ENCODE measurements around the gene NWD2. TPM values are rescaled to one million over a fixed set of nuclear protein-coding genes. Genes with fewer than 3 reads are reported as not detected.

Gene NWD2
- total RNA-seq, 1 donor: not detected

GRCh38 chr4:37389366-37389765 is 144.8 kb downstream of the NWD2 start:
- no peak for TF ChIP-seq CTCF (IDR thresholded peaks at IDR 0.05; ENCODE audit: insufficient read depth, low read depth, low read length)
- DNase-seq (ENCODE audit: low read depth): no peak
- H3K4me3 ChIP-seq (ENCODE audit: low read depth, low read length): no peak overlapping the region

GRCh38 chr4:37389967-37390580 is 145.5 kb downstream of the NWD2 start:
- peak; percentile 43 for DNase-seq (ENCODE audit: low read depth)
- H3K4me3 ChIP-seq (ENCODE audit: low read depth, low read length): no peak overlapping the region
- peak; percentile 64 for TF ChIP-seq CTCF (IDR thresholded peaks at IDR 0.05; ENCODE audit: insufficient read depth, low read depth, low read length)

- TF ChIP-seq CTCF (IDR thresholded peaks at IDR 0.05; ENCODE audit: insufficient read depth, low read depth, low read length): no peak
- DNase-seq (ENCODE audit: low read depth): no peak
- H3K4me3 ChIP-seq (ENCODE audit: low read depth, low read length): no peak overlapping the region
These were observed 148.1 kb downstream of the NWD2 start for GRCh38 chr4:37392521-37393255.

- no peak overlapping the region for H3K4me3 ChIP-seq (ENCODE audit: low read depth, low read length)
- DNase-seq (ENCODE audit: low read depth): no peak
- TF ChIP-seq CTCF (IDR thresholded peaks at IDR 0.05; ENCODE audit: insufficient read depth, low read depth, low read length): no peak
These were observed 148.8 kb downstream of the NWD2 start for GRCh38 chr4:37393321-37393720.

GRCh38 chr4:37393889-37394288 is 149.3 kb downstream of the NWD2 start:
- no peak for TF ChIP-seq CTCF (IDR thresholded peaks at IDR 0.05; ENCODE audit: insufficient read depth, low read depth, low read length)
- H3K4me3 ChIP-seq (ENCODE audit: low read depth, low read length): no peak overlapping the region
- DNase-seq (ENCODE audit: low read depth): no peak

GRCh38 chr4:37397505-37397904 is 153.0 kb downstream of the NWD2 start:
- DNase-seq (ENCODE audit: low read depth): no peak
- TF ChIP-seq CTCF (IDR thresholded peaks at IDR 0.05; ENCODE audit: insufficient read depth, low read depth, low read length): no peak
- no peak overlapping the region for H3K4me3 ChIP-seq (ENCODE audit: low read depth, low read length)

Measured in fibroblast of villous mesenchyme (primary cell).